Right lobe of liver (tissue), 6 donors: ENCODE data around the gene EEFSEC. TPM values are rescaled to one million over a fixed set of nuclear protein-coding genes. Genes with fewer than 3 reads are reported as not detected.
A peak's percentile ranks its signal among the peaks of the same experiment; 100 is the strongest.

Experiments
- ATAC-seq, 4 donors: fragments of 200-7000 bp; cut with Tn5 transposase; one replicate each; pipeline ENCODE4 v1.9.1; 2020; ENCODE audit warnings: mild to moderate bottlenecking in 4 of 4, moderate library complexity in 4 of 4
- DNase-seq, 3 donors: peaks; one replicate each; pipeline ENCODE4 v3.0.0-alpha.2; 2020
- H3K27ac ChIP-seq, 3 donors: fragments of 200-600 bp; one replicate each; pipeline ENCODE4 v1.8.0; 2022
- H3K27me3 ChIP-seq, 2 donors: fragments of 200-600 bp; one replicate each; pipeline ENCODE4 v1.8.0; 2022
- H3K36me3 ChIP-seq, 4 donors: fragments of 200-600 bp; sonication (generic) in 1 of 4; one replicate each; pipeline versions ENCODE4 v1.5.1 to v1.8.0; 2017 to 2022; ENCODE audit warnings: control low read depth in 1 of 4
- H3K4me1 ChIP-seq, 4 donors: fragments of 200-600 bp; sonication (generic) in 1 of 4; one replicate each; pipeline versions ENCODE4 v1.5.1 to v1.8.0; 2017 to 2022; ENCODE audit warnings: control low read depth in 1 of 4
- H3K4me3 ChIP-seq, 3 donors: fragments of 200-600 bp; one replicate each; pipeline ENCODE4 v1.8.0; 2022
- H3K9me3 ChIP-seq, 4 donors: fragments of 200-600 bp; sonication (generic) in 1 of 4; one replicate each; pipeline versions ENCODE4 v1.5.1 to v1.8.0; 2017 to 2022; ENCODE audit warnings: control low read depth in 1 of 4
- POLR2A ChIP-seq: fragments of 450-650 bp; IDR thresholded peaks from one replicate; pipeline ENCODE4 v1.6.1; 2017; ENCODE audit warnings: antibody characterized with exemption, mild to moderate bottlenecking
- WGBS: methylation state at CpG from one replicate; pipeline ENCODE4 v1.1.6; 2018; ENCODE audit warnings: low coverage, low lambda C conversion rate; ENCODE audit not compliant: insufficient coverage; ENCODE audit errors: missing lambda C conversion rate; 5-methylcytosine and 5-hydroxymethylcytosine counted together
- intact Hi-C, 2 donors: fragments of 100-400 bp; cut with DNase I; formaldehyde crosslinking; loops; one replicate each; pipeline versions ENCODE4 v1.11.2 to v1.14.1; 2022
- total RNA-seq, 6 experiments: library from RNA; depleted of rRNA in 2 of 6; stranded (reverse); fragments of >200 nt in 2 of 6; fragmentation: NEBNext Ultra II Directional in 3 of 6; extraction: Animal tissue kit (Norgen Biotek cat#: 25700) in 3 of 6; gene quantifications; one replicate each; pipeline versions ENCODE4 v1.1.0 to v1.2.4, GENCODE V29; 2016 to 2023
- TF ChIP-seq, protein P1 (sequence below), 4 donors: fragments of 200-600 bp in 3 of 4; fragments of 450-650 bp in 1 of 4; IDR thresholded peaks; one replicate each; pipeline versions ENCODE4 v1.5.1 to v1.8.0; 2016 to 2022; ENCODE audit warnings: antibody characterized with exemption in 4 of 4, mild to moderate bottlenecking in 2 of 4
- donor health status: DM: no; HTN: yes; CAD: no.
- donor health status: DM: no; HTN: no; CAD: no.
- donor health status: DM: no; HTN: no; CAD: no.
- donor health status: DM: no; HTN: yes; CAD: no.
- donor health status: DM: no; HTN: yes; CAD: no.

Gene EEFSEC
- total RNA-seq, 6 experiments from 2014 or later, result 10.1 to 24.0 (median 13.4) TPM

DNA sequence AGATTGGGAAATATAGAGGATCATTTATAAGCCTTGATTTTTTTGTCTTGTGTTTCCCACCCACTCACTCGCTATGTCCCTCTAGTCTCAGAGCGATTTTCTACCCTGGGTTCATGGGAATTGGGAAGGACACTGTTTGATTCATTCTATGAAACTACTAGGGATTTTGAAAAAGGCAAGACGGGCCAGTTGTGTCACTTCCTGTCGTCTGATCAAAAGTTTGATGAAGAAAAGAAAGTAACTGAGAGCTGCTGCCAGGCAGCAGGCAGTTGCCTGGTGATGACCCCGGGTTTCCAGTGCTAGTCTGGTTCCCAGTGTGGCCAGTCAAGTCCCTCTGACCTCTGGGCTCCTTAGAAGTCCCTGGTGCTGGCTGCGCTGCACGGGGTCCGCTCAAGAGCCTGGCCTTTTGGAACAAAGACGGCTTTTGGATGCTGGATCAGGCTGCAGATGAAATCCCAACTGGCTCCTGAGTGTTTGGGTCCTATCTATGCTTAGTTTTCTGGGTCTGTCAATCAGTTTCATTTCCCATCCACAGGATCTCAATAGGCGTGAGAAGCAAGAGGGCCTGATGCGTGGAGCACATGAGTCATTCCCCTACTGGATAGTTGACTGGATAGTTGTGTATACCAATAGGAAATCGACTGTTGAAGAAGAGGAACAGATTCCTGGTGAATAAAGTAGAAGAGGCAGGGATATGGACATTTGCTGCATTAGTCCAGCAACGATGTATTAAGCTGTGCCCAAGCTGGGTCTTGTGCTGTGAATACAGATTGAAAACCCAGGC lies 89.7 kb downstream of the EEFSEC start:
- Histone ChIP-seq H3K36me3 (peaks cover 0 to 13% (median 0%) of the 10 kb centered on the region in 4 donors), H3K4me3 (no peak overlapping the region), H3K27me3 (no peaks in the 10 kb centered on the region), H3K4me1 (no peaks in the 10 kb centered on the region), H3K27ac (no peak overlapping the region), H3K9me3 (no peaks in the 10 kb centered on the region)
- TF ChIP-seq POLR2A, result no peak
- TF ChIP-seq, protein P1, sequence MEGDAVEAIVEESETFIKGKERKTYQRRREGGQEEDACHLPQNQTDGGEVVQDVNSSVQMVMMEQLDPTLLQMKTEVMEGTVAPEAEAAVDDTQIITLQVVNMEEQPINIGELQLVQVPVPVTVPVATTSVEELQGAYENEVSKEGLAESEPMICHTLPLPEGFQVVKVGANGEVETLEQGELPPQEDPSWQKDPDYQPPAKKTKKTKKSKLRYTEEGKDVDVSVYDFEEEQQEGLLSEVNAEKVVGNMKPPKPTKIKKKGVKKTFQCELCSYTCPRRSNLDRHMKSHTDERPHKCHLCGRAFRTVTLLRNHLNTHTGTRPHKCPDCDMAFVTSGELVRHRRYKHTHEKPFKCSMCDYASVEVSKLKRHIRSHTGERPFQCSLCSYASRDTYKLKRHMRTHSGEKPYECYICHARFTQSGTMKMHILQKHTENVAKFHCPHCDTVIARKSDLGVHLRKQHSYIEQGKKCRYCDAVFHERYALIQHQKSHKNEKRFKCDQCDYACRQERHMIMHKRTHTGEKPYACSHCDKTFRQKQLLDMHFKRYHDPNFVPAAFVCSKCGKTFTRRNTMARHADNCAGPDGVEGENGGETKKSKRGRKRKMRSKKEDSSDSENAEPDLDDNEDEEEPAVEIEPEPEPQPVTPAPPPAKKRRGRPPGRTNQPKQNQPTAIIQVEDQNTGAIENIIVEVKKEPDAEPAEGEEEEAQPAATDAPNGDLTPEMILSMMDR (IDR thresholded peaks at IDR 0.05), result no peak
- WGBS, result 71% methylated on average over 8 of the region's 13 CpGs
- intact Hi-C loops, result no loop called here
- no peak for DNase-seq
- ATAC-seq, result peak; percentile 14 to 27 (median 22)

DNA sequence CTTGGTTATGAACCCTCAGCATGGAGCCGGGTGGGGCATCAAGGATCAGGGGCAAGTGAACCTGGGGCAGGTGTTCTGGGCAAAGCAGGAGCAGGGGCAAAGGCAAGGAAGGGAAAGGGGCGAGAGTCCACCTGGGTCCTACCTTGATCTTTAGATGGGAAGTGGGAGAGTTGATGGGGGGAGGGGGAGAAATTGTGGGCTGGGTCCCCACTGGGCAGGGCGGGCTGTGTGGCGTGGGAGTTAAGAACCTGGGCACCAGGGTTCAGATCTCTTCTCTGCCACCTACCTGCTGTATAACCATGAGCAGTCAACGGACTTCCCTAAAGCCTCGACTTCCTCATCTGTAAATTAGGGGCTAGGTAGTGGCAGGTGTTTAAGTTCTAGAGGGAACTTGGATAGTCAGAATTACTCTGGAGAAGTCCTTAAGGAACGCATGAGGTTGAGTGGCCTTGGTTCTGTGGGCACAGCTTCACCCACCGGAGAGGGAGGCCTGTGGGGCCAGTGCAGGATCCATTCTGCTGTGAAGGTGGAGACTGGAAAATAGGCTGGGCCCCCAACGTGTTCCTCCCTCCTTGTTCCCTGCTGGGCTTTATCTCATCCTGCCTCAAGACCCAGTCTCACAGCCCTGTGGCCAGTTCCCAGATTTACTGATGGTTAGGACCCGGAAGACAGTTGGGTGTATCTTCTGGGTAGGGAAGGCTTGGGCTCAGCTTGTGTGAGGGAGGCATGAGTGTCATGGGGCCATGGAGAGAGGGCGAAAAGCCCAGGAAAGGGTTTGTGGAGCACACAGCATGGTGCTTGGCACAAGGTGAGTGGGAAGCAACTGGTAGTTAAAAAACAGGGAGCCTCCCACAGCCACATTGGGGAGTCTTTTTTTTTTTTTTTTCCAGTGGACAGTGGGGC lies 90.6 kb downstream of the EEFSEC start:
- DNase-seq (no peak), ATAC-seq (no peak)
- Histone ChIP-seq H3K27ac (no peak overlapping the region), H3K9me3 (no peaks in the 10 kb centered on the region), H3K4me1 (no peaks in the 10 kb centered on the region), H3K36me3 (peaks cover 0 to 16% (median 0%) of the 10 kb centered on the region in 4 donors), H3K27me3 (no peaks in the 10 kb centered on the region), H3K4me3 (no peak overlapping the region)
- TF ChIP-seq, protein P1 (IDR thresholded peaks at IDR 0.05), result no peak
- WGBS, result 89% methylated on average over 6 of the region's 11 CpGs
- intact Hi-C loops, result no loop called here

DNA sequence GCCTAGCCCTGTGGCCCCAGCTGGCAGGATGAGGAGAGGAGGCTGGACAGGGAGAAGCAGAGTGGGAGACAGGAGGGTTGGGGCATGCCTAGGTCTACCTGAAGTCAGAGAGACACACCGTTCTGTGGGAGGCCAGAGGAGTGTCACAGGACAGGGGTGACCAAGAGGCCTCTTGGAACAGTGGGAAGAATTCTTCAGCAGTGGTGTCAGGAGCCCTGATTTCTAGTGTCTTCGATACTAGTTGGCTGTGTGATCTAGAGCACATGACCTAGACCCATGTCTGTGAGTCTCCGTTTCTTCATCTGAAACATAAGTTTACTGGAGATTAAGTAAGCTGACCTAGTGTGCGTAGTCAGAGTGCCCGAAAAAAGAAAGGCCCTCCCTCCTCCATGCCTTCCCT lies 92.2 kb downstream of the EEFSEC start:
- H3K27me3 ChIP-seq, result no peaks in the 10 kb centered on the region
- DNase-seq, result no peak
- 67% methylated on average over 3 of the region's 5 CpGs for WGBS

DNA sequence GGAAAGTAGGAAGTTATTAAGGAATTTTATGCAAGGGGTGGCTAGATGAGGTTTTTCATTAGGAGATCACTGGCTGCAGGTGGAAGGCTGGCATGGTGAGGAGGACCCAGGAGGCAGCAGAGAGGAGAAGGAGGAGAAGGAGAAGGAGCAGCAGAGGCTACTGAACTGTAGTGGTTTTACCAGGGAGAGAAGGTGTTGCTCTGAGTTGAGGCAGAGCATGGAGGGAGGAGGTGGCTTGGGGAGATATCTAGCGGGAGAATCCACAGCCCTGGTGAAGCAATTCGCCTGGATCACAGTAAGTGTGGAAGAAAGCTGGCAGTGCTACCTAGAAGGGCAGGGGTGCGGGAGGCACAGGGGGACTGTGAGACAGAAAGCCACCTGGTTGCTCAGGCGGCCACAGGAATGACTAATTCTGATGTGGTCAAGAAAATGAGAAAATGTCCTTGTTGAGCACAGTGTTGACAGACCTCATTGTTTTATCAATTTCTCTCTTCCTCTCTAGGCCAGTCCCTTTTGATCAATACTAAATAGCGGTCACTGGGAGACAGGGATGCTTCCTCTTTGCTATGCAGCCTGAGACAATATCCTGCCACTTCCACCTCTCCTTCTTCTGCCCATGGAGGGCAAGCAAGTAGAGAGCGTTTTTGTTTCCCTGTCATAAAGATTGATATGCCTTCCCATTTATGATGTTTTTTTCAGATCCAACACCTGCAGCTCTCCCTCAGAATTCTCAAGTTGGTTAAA lies 94.6 kb downstream of the EEFSEC start:
- Histone ChIP-seq H3K36me3 (peaks cover 0 to 16% (median 0%) of the 10 kb centered on the region in 4 donors), H3K4me1 (no peaks in the 10 kb centered on the region), H3K4me3 (no peak overlapping the region), H3K9me3 (no peaks in the 10 kb centered on the region), H3K27ac (no peak overlapping the region), H3K27me3 (no peaks in the 10 kb centered on the region)
- intact Hi-C loops, result no loop called here
- WGBS, result 81% methylated on average over 5 of the region's 6 CpGs
- TF ChIP-seq, protein P1 (IDR thresholded peaks at IDR 0.05), result no peak
- TF ChIP-seq POLR2A, result no peak
- DNase-seq (no peak), ATAC-seq (no peak)

More for the DNA sequence above, 92.2 kb downstream of the EEFSEC start:
- no peak overlapping the region for H3K4me3 ChIP-seq
- no peaks in the 10 kb centered on the region for H3K9me3 ChIP-seq
- peak in 1 of 4 donors; percentile 31 for ATAC-seq
- no peak overlapping the region for H3K27ac ChIP-seq
- TF ChIP-seq POLR2A, result no peak
- TF ChIP-seq, protein P1 (IDR thresholded peaks at IDR 0.05), result no peak
- H3K36me3 ChIP-seq, result peaks cover 0 to 16% (median 0%) of the 10 kb centered on the region in 4 donors
- no peaks in the 10 kb centered on the region for H3K4me1 ChIP-seq
- intact Hi-C loops, result no loop called here
